ENCODE data around the gene PPP2R5A. TPM values are rescaled to one million over a fixed set of nuclear protein-coding genes. Genes with fewer than 3 reads are reported as not detected.

The PPP2R5A gene
- total RNA-seq, 4 donors from 2014 or later, result 57.0 to 63.5 (median 58.9) TPM

DNA sequence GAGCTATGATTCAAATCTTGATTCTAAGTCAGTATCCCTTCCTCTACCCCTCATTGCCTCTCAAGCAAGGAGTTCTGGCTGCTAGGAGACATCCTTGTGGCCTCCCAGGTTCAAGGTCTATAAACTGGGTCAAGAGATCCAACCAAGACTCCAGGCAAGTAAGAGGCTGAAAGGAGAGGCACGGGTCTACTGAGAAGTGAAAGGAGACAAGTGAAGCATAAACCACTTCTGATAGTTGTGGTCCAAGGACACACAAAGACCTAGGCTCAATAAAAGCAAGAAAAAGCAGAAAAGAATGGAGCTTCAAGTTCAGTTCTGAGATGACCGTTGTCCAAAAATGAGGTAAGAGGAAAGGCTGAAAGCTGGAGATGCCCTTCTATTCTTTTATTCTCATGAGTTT lies 17.8 kb upstream of the PPP2R5A start:
- TF ChIP-seq POLR2A (IDR thresholded peaks at IDR 0.05; ENCODE audit: low read depth) (no peak), POLR2AphosphoS5 (IDR thresholded peaks at IDR 0.05) (no peak), EP300 (IDR thresholded peaks at IDR 0.05) (no peak)
- TF ChIP-seq, protein P1, sequence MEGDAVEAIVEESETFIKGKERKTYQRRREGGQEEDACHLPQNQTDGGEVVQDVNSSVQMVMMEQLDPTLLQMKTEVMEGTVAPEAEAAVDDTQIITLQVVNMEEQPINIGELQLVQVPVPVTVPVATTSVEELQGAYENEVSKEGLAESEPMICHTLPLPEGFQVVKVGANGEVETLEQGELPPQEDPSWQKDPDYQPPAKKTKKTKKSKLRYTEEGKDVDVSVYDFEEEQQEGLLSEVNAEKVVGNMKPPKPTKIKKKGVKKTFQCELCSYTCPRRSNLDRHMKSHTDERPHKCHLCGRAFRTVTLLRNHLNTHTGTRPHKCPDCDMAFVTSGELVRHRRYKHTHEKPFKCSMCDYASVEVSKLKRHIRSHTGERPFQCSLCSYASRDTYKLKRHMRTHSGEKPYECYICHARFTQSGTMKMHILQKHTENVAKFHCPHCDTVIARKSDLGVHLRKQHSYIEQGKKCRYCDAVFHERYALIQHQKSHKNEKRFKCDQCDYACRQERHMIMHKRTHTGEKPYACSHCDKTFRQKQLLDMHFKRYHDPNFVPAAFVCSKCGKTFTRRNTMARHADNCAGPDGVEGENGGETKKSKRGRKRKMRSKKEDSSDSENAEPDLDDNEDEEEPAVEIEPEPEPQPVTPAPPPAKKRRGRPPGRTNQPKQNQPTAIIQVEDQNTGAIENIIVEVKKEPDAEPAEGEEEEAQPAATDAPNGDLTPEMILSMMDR (IDR thresholded peaks at IDR 0.05), result no peak
- Histone ChIP-seq H3K4me1 (peaks cover 3 to 14% (median 13%) of the 10 kb centered on the region in 4 donors), H3K36me3 (no peaks in the 10 kb centered on the region), H3K27ac (replicated peaks in 1 of 4) (no peak overlapping the region), H3K27me3 (no peaks in the 10 kb centered on the region), H3K9me3 (no peaks in the 10 kb centered on the region), H3K4me3 (no peak overlapping the region)
- intact Hi-C loops (cut with DNase I), result no loop called here
- WGBS, result 80% methylated on average over 2 of the region's 2 CpGs
- DNase-seq (ENCODE audit: extremely low spot score), result no peak

DNA sequence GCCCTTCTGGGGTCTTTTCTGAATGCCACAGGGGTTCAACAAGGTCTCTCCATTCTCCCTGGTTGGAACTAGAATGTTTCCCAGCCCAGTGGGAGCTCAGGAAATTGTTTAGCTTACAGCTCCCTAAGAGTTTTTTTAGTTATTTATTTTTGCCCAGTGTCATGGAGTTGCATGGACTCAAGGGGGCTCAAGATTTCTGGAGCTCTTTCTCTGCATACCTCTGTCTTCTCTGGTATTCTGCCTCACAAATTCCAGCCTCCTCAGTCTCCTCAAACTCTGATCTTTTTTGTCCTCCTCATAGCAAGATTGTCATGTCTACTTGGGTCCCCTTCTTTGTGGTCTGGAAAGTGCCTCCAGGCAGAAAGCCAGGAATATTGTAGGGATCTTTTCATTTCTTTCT lies 15.9 kb upstream of the PPP2R5A start:
- TF ChIP-seq, protein P1 (IDR thresholded peaks at IDR 0.05), result no peak
- TF ChIP-seq POLR2A (IDR thresholded peaks at IDR 0.05; ENCODE audit: low read depth) (no peak), POLR2AphosphoS5 (IDR thresholded peaks at IDR 0.05) (no peak), EP300 (IDR thresholded peaks at IDR 0.05) (no peak)
- DNase-seq (ENCODE audit: extremely low spot score), result no peak
- no peak overlapping the region for H3K27ac ChIP-seq (replicated peaks in 1 of 4)

DNA sequence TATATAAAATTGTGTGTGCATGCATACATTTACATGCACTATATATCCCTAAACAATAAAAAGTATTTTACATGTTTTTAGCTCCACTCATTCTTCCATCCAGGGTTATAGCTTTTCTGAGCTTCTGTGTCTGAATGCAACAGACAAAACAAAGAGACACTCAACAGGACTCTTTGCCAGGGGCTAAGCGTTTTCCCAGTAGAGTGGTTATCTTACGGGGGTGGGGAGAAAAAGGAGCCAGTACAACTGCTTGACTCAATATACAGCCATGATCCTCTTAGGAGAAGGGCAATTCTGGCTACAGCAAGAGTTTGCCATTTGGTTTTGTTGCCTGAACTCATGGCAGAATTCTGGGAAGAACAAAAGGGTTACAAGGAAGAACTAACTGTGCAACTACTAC lies 14.6 kb upstream of the PPP2R5A start:
- whole genome bisulfite sequencing, result 90% methylated on average over 2 of the region's 2 CpGs
- H3K27me3 ChIP-seq, result no peaks in the 10 kb centered on the region
- DNase-seq (ENCODE audit: extremely low spot score), result no peak
- no peak for TF ChIP-seq EP300 (IDR thresholded peaks at IDR 0.05)
- TF ChIP-seq, protein P1 (IDR thresholded peaks at IDR 0.05), result no peak
- no peak for TF ChIP-seq POLR2A (IDR thresholded peaks at IDR 0.05; ENCODE audit: low read depth)
- no peak for TF ChIP-seq POLR2AphosphoS5 (IDR thresholded peaks at IDR 0.05)
- H3K4me3 ChIP-seq, result no peak overlapping the region
- H3K4me1 ChIP-seq, result peaks cover 7 to 28% (median 23%) of the 10 kb centered on the region in 4 donors
- intact Hi-C loops (cut with DNase I), result no loop called here
- no peaks in the 10 kb centered on the region for H3K9me3 ChIP-seq
- H3K27ac ChIP-seq (replicated peaks in 1 of 4), result no peak overlapping the region
- H3K36me3 ChIP-seq, result no peaks in the 10 kb centered on the region

More for the DNA sequence above, 15.9 kb upstream of the PPP2R5A start:
- peaks cover 7 to 28% (median 23%) of the 10 kb centered on the region in 4 donors for H3K4me1 ChIP-seq
- H3K27me3 ChIP-seq, result no peaks in the 10 kb centered on the region
- no peak overlapping the region for H3K4me3 ChIP-seq
- intact Hi-C loops (cut with DNase I), result no loop called here
- no peaks in the 10 kb centered on the region for H3K9me3 ChIP-seq
- H3K36me3 ChIP-seq, result no peaks in the 10 kb centered on the region

DNA sequence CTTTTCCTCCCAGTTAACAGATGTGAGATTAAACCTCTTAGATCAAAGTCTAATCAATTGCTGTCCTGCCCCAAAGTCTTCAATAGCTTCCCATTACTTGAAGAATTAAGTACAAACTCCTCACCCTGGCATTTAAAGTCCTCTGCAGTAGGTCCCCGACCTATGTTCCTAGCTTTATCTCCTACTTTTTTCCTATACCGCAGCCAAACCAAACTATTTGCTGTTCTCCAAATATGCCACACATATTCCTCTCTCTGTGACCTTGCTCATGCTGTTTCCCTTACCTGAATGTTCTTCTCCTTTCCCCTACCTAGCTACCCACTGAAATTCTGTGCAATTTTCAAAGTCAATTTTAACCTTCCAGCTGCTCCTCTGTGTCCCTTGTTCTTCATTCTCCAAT lies 14.0 kb upstream of the PPP2R5A start:
- peaks cover 7 to 28% (median 23%) of the 10 kb centered on the region in 4 donors for H3K4me1 ChIP-seq
- no peak for TF ChIP-seq POLR2AphosphoS5 (IDR thresholded peaks at IDR 0.05)
- intact Hi-C loops (cut with DNase I), result no loop called here
- H3K27ac ChIP-seq (replicated peaks in 1 of 4), result no peak overlapping the region
- H3K36me3 ChIP-seq, result no peaks in the 10 kb centered on the region
- H3K27me3 ChIP-seq, result no peaks in the 10 kb centered on the region
- no peaks in the 10 kb centered on the region for H3K9me3 ChIP-seq
- H3K4me3 ChIP-seq, result no peak overlapping the region
- DNase-seq (ENCODE audit: extremely low spot score), result no peak
- 77% methylated on average over 2 of the region's 2 CpGs for WGBS

DNA sequence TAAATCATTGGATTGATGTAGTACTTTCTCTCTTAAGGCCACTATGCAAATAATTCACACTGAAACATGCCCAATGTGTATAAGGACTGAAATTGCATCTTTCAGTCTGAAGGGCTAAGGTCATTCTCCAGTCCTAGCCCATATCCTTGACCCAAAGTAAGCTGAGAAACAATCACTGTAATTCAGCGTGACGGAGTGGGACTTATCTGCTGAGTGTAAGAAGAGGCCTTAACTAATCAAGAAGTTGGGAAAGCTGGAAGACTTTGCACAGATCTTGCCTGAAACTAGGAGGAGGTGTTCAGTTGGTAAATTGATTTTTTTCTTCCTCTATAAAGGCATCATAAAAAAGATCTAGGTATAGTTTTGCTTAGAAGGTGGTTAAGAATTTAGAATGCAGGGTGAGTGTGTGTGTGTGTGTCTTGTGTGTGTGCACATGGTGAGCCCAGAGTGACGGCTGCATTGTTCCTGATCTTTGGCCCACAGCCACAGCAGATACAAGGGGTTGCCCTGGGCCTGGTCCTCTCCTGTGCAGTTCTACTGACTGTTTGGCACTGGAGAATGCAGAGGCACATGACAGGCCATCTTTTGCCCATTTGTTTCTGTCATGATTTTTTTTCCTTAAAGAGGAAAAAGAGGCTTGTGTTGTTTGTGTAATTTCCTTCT lies 13.3 kb upstream of the PPP2R5A start:
- Histone ChIP-seq H3K27me3 (no peaks in the 10 kb centered on the region), H3K4me1 (peaks cover 7 to 28% (median 23%) of the 10 kb centered on the region in 4 donors), H3K4me3 (no peak overlapping the region), H3K27ac (replicated peaks in 1 of 4) (peak overlapping the region; percentile 29 to 67 (median 62)), H3K9me3 (no peaks in the 10 kb centered on the region), H3K36me3 (no peaks in the 10 kb centered on the region)
- DNase-seq (ENCODE audit: extremely low spot score), result no peak
- TF ChIP-seq EP300 (IDR thresholded peaks at IDR 0.05), result no peak
- TF ChIP-seq POLR2A (IDR thresholded peaks at IDR 0.05; ENCODE audit: low read depth), result no peak
- no peak for TF ChIP-seq POLR2AphosphoS5 (IDR thresholded peaks at IDR 0.05)
- TF ChIP-seq, protein P1 (IDR thresholded peaks at IDR 0.05), result no peak
- 69% methylated on average over 3 of the region's 3 CpGs for WGBS
- intact Hi-C loops (cut with DNase I), result no loop called here
